ENCODE measurements around the gene PDE4B. TPM values are rescaled to one million over a fixed set of nuclear protein-coding genes. Genes with fewer than 3 reads are reported as not detected.

The PDE4B gene
- total RNA-seq, 1 donor from 2014 or later = 1.2 TPM

DNA sequence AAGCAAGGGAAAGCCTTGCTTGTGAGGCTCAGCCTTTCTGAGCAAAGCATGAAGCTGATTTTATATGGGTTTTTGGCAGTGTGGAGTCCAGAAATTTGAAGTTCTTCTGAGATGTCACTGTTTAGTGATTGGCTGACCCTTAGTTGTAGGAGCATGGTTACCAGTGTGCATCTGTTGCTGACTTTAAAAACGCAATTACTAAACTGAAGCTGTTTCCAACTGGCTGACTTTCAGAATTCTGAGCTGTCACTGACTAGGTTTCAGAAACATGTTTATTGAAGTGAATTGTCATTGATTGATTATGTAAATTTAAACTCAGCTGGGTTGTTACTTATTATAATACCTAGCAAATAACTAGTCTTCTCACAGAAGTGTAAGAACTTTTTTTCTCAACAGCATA is 89.4 kb downstream of the PDE4B start:
- DNase-seq (ENCODE audit: low spot score) = no peak
- Histone ChIP-seq H3K27me3 (no peaks in the 10 kb centered on the region), H4K20me1 (ENCODE audit: low read depth) (no peaks in the 10 kb centered on the region), H3K36me3 (no peaks in the 10 kb centered on the region), H3K27ac (no peak overlapping the region), H3K79me2 (ENCODE audit: low read depth) (no peaks in the 10 kb centered on the region), H3K9ac (no peak overlapping the region), H2AFZ (replicated peaks) (no peak overlapping the region), H3K4me2 (no peak overlapping the region), H3K9me3 (ENCODE audit: low read depth) (peaks cover under 1% of the 10 kb centered on the region), H3K4me3 (no peak overlapping the region), H3F3A (ENCODE audit: low read depth) (no peaks in the 10 kb centered on the region), H3K4me1 (peaks cover 11% of the 10 kb centered on the region)
- no peaks in the 10 kb centered on the region for H3K36me3 Mint-ChIP-seq
- peaks cover 7% of the 10 kb centered on the region for H3K4me1 Mint-ChIP-seq
- H3K4me3 Mint-ChIP-seq = no peak overlapping the region
- H3K27me3 Mint-ChIP-seq (ENCODE audit: insufficient read depth, low read depth) = peaks cover 3% of the 10 kb centered on the region
- peaks cover 13% of the 10 kb centered on the region for H3K9me3 Mint-ChIP-seq
- TF ChIP-seq EZH2 (IDR thresholded peaks at IDR 0.05) (no peak), EZH2phosphoT487 (IDR thresholded peaks at IDR 0.05) (no peak)
- TF ChIP-seq, protein P1, sequence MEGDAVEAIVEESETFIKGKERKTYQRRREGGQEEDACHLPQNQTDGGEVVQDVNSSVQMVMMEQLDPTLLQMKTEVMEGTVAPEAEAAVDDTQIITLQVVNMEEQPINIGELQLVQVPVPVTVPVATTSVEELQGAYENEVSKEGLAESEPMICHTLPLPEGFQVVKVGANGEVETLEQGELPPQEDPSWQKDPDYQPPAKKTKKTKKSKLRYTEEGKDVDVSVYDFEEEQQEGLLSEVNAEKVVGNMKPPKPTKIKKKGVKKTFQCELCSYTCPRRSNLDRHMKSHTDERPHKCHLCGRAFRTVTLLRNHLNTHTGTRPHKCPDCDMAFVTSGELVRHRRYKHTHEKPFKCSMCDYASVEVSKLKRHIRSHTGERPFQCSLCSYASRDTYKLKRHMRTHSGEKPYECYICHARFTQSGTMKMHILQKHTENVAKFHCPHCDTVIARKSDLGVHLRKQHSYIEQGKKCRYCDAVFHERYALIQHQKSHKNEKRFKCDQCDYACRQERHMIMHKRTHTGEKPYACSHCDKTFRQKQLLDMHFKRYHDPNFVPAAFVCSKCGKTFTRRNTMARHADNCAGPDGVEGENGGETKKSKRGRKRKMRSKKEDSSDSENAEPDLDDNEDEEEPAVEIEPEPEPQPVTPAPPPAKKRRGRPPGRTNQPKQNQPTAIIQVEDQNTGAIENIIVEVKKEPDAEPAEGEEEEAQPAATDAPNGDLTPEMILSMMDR (IDR thresholded peaks at IDR 0.05) = no peak
- no peak overlapping the region for H3K27ac Mint-ChIP-seq

DNA sequence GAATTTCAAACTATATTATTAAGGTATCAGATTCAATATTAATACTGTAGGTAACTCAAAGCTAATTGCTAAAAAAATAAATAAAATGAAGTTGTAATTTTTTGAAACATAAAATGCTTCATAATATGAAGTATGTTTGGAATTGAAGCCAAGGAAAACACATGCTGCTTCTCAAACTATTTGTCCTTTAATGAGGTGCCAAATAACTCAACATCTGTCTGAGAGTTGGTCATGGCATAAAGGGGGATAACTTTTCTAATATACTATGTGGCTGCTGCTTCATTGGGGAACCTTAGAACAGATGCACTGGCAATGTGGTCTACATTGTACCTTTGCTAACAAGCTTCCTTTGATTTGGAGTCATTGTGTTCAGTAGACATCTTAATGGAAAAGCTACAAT is 96.7 kb downstream of the PDE4B start:
- Histone ChIP-seq H4K20me1 (ENCODE audit: low read depth) (no peaks in the 10 kb centered on the region), H3K4me1 (no peaks in the 10 kb centered on the region), H3K36me3 (no peaks in the 10 kb centered on the region), H3K9ac (no peak overlapping the region), H2AFZ (replicated peaks) (no peak overlapping the region), H3K27me3 (no peaks in the 10 kb centered on the region), H3K9me3 (ENCODE audit: low read depth) (no peaks in the 10 kb centered on the region), H3K4me2 (no peak overlapping the region), H3F3A (ENCODE audit: low read depth) (no peaks in the 10 kb centered on the region), H3K27ac (no peak overlapping the region), H3K4me3 (no peak overlapping the region), H3K79me2 (ENCODE audit: low read depth) (no peaks in the 10 kb centered on the region)
- H3K36me3 Mint-ChIP-seq = no peaks in the 10 kb centered on the region
- H3K27me3 Mint-ChIP-seq (ENCODE audit: insufficient read depth, low read depth) = no peaks in the 10 kb centered on the region
- no peak overlapping the region for H3K27ac Mint-ChIP-seq
- no peak for TF ChIP-seq EZH2 (IDR thresholded peaks at IDR 0.05)
- TF ChIP-seq EZH2phosphoT487 (IDR thresholded peaks at IDR 0.05) = no peak
- TF ChIP-seq, protein P1 (IDR thresholded peaks at IDR 0.05) = no peak
- no peak overlapping the region for H3K4me3 Mint-ChIP-seq
- no peak for DNase-seq (ENCODE audit: low spot score)
- no peaks in the 10 kb centered on the region for H3K4me1 Mint-ChIP-seq
- peaks cover 14% of the 10 kb centered on the region for H3K9me3 Mint-ChIP-seq

DNA sequence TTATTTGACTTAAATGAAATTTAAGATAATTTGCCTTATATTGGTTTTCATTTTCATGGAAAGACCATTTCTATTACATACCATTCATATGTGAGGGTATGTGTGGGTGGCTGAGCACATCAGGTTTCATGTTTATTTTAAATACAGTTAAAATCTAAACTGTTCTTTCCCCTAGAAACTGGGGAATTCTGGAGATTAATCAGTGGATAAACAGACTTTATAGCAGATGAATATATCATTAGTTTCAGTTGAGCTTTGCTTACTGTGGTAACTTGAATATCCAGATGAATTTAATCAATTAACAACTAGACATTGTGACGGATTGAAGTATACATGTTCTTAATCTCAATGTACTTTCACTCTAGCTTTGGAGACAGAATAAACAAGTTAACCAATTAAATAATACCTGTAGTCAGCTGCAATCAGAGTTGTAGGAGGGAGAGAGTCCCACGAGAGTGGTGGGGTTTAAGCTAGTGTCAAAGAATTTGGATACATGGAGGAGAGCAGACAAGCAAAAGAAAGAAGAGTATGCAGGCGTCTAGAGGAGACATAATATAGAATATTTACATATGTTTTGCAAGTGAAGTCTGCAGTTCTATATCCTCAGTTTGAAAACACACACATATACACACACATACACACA is 97.6 kb downstream of the PDE4B start:
- Mint-ChIP-seq H3K4me3 (no peak overlapping the region), H3K27me3 (ENCODE audit: insufficient read depth, low read depth) (no peaks in the 10 kb centered on the region), H3K9me3 (peaks cover 11% of the 10 kb centered on the region), H3K27ac (no peak overlapping the region), H3K36me3 (no peaks in the 10 kb centered on the region), H3K4me1 (no peaks in the 10 kb centered on the region)
- H3K27me3 ChIP-seq = no peaks in the 10 kb centered on the region
- no peak overlapping the region for H3K27ac ChIP-seq
- no peaks in the 10 kb centered on the region for H3K9me3 ChIP-seq (ENCODE audit: low read depth)
- no peak for DNase-seq (ENCODE audit: low spot score)
- no peaks in the 10 kb centered on the region for H3K36me3 ChIP-seq
- no peak overlapping the region for H3K4me2 ChIP-seq
- H3K4me1 ChIP-seq = no peaks in the 10 kb centered on the region
- no peaks in the 10 kb centered on the region for H4K20me1 ChIP-seq (ENCODE audit: low read depth)
- H3K79me2 ChIP-seq (ENCODE audit: low read depth) = no peaks in the 10 kb centered on the region
- H3K4me3 ChIP-seq = no peak overlapping the region
- H2AFZ ChIP-seq (replicated peaks) = no peak overlapping the region
- H3F3A ChIP-seq (ENCODE audit: low read depth) = no peaks in the 10 kb centered on the region
- no peak overlapping the region for H3K9ac ChIP-seq
- no peak for TF ChIP-seq EZH2phosphoT487 (IDR thresholded peaks at IDR 0.05)
- TF ChIP-seq EZH2 (IDR thresholded peaks at IDR 0.05) = no peak
- TF ChIP-seq, protein P1 (IDR thresholded peaks at IDR 0.05) = no peak
